ENCODE results near the gene ENTPD8. TPM values are rescaled to one million over a fixed set of nuclear protein-coding genes. Genes with fewer than 3 reads are reported as not detected.
A peak's percentile ranks its signal among the peaks of the same experiment; 100 is the strongest.

ENTPD8 gene
- total and polyA plus RNA-seq, 2 of the 13 experiments (the other 11 are each of a cell fraction or from before 2014, with no cell fraction given): 0.26 to 0.44 TPM

- TF ChIP-seq ZNF687 (CRISPR knock-in tag; IDR thresholded peaks at IDR 0.05) (peak; percentile 11), RBFOX2 (IDR thresholded peaks at IDR 0.05; ENCODE audit: low read depth, low read length) (no peak), ZNF329 (CRISPR knock-in tag; IDR thresholded peaks at IDR 0.05; ENCODE audit: low read depth) (no peak), REST (IDR thresholded peaks at IDR 0.05; ENCODE audit: borderline replicate concordance in 1 of 2, low read depth in 1 of 2, low read length in 2 of 2) (no peak), FOXP4 (CRISPR knock-in tag; IDR thresholded peaks at IDR 0.05) (no peak), RAD51 (IDR thresholded peaks at IDR 0.05; ENCODE audit: borderline replicate concordance) (no peak), ZNF652 (CRISPR knock-in tag; IDR thresholded peaks at IDR 0.05; ENCODE audit: borderline replicate concordance, low read depth) (no peak), SNAPC4 (CRISPR knock-in tag; IDR thresholded peaks at IDR 0.05) (no peak), DMAP1 (CRISPR knock-in tag; IDR thresholded peaks at IDR 0.05) (no peak), IRX3 (CRISPR knock-in tag; IDR thresholded peaks at IDR 0.05; ENCODE audit: borderline replicate concordance, low read depth) (no peak), CERS6 (CRISPR knock-in tag; IDR thresholded peaks at IDR 0.05) (no peak)
Measured at GRCh38 chr9:137465720-137466388, 24.7 kb upstream of the ENTPD8 start (continued).
